ENCODE data around the gene KRT77.

The KRT77 gene

DNA sequence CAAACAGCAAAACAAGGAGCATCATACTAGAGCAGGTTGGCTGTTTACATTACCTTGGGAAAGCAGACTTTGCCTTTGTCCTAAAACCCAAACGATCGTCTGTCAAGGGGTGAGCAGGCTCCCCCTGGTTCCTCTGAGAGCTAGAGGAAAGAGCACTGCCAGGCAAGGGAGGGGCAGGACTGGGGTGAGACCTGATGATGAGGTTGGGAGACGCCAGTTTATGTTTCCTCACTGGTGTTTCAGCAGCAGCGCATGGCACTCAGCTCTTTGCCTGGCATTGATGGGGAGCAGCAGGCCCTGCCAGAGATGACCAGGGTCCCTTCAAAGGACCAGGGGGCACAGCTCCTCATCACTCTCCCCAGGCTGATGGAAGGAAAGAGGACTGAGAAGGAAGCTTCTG is 43.4 kb downstream of the KRT77 start:
- Histone ChIP-seq H3K4me3 (ENCODE audit: low read depth, low read length) (no peak overlapping the region), H3K4me1 (ENCODE audit: control insufficient read depth, insufficient read depth, low read length) (no peaks in the 10 kb centered on the region), H3K36me3 (ENCODE audit: control insufficient read depth, insufficient read depth, low read length) (no peaks in the 10 kb centered on the region), H3K27me3 (ENCODE audit: control insufficient read depth, insufficient read depth, low read length) (no peaks in the 10 kb centered on the region), H3K9me3 (ENCODE audit: control insufficient read depth, insufficient read depth, low read length) (no peaks in the 10 kb centered on the region), H3K9ac (ENCODE audit: low read depth, low read length) (no peak overlapping the region)

DNA sequence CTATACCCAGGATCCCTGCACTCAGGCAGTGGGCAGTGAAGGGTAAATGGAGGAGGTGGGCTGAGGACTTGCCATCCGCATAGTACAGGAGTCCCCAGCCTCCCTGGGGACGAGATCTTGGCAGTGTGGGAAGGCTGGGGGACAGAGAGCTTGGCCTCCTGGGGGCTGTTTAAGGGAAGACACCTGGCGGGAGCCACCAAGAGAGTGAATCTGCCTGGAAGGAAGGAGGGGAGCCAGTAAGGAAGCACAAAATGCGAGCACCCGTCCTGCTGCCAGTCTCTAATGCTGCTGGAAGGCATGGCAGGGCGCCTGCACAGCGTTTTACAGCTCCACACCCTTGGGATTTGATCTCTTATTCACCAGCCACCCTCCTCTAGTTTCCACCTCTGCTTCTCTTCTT is 43.9 kb downstream of the KRT77 start:
- Histone ChIP-seq H3K9me3 (ENCODE audit: control insufficient read depth, insufficient read depth, low read length) (no peaks in the 10 kb centered on the region), H3K27me3 (ENCODE audit: control insufficient read depth, insufficient read depth, low read length) (no peaks in the 10 kb centered on the region), H3K9ac (ENCODE audit: low read depth, low read length) (no peak overlapping the region), H3K36me3 (ENCODE audit: control insufficient read depth, insufficient read depth, low read length) (no peaks in the 10 kb centered on the region), H3K4me3 (ENCODE audit: low read depth, low read length) (no peak overlapping the region), H3K4me1 (ENCODE audit: control insufficient read depth, insufficient read depth, low read length) (no peaks in the 10 kb centered on the region)

DNA sequence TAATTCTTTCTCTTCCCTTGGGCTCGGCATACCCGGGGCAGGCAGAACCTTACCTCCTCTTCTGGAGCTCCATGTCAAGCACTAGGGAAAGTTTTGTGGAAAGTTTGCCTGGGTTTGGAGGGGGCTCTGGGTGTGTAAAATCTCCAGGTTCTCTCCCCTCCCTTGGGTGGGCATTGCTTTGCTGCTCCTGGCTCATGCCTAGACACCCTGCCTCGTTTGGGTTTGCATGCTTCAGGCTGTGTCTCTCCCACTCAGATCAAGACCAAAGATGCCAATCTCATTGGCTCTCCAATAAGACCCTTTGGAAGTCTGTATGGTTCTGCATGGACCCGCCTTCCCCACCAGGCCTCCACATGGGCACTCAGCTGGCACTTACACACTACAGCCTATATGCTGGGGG is 45.1 kb downstream of the KRT77 start:
- Histone ChIP-seq H3K4me3 (ENCODE audit: low read depth, low read length) (no peak overlapping the region), H3K9ac (ENCODE audit: low read depth, low read length) (no peak overlapping the region), H3K27me3 (ENCODE audit: control insufficient read depth, insufficient read depth, low read length) (no peaks in the 10 kb centered on the region), H3K9me3 (ENCODE audit: control insufficient read depth, insufficient read depth, low read length) (no peaks in the 10 kb centered on the region), H3K4me1 (ENCODE audit: control insufficient read depth, insufficient read depth, low read length) (no peaks in the 10 kb centered on the region), H3K36me3 (ENCODE audit: control insufficient read depth, insufficient read depth, low read length) (no peaks in the 10 kb centered on the region)

DNA sequence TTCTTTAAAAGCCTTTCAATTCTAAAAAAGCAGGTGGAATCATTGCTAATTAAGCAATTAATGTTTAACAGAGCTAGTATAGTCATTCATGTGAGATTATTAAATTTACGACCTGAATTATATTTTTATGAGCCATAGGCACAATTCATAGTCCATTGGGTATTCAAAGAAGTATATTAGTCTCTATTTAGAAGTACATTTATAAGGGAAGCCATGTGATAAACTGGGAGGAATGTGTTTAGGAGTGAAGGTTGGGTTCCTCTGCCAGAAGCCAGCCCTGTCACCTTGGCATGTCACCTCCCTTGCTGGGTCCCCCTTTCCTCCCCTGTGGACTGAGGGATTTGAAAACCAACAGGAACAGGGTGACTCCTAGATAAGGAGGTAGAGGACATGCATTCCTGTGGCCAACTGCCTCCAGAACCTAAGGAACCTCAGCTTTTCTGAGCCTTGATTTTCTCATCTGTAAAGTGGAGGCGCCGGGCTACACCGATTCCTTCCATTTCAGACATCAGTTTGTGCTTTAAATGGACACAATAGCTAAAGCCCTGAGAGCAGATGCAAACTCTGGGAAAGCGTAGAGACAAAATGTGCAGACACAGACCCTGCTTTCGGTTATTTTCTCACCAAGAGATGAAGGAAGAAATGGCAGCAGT is 45.9 kb downstream of the KRT77 start:
- no peak overlapping the region for H3K4me3 ChIP-seq (ENCODE audit: low read depth, low read length)
- H3K27me3 ChIP-seq (ENCODE audit: control insufficient read depth, insufficient read depth, low read length): no peaks in the 10 kb centered on the region
- no peaks in the 10 kb centered on the region for H3K9me3 ChIP-seq (ENCODE audit: control insufficient read depth, insufficient read depth, low read length)
- no peaks in the 10 kb centered on the region for H3K4me1 ChIP-seq (ENCODE audit: control insufficient read depth, insufficient read depth, low read length)
- H3K36me3 ChIP-seq (ENCODE audit: control insufficient read depth, insufficient read depth, low read length): no peaks in the 10 kb centered on the region
- no peak overlapping the region for H3K9ac ChIP-seq (ENCODE audit: low read depth, low read length)

DNA sequence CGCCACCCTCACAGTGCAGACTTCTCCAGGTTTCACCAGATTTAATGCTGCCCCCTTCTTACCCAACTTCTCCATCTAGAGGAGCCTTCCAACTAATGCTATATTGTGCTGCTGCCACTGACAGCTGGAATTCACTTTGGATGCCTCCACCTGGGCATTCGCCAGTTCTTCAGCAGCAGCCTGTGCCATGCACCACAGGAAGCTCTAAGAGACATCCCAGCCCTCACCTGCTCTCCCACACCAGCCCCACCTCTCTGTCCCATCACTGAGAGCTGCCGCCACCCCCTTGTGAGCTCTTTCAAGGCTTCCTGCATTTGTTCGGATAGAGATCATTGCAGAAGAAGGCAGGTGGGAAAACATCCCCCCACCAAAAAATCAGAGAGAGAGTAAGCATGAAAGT is 46.7 kb downstream of the KRT77 start:
- H3K36me3 ChIP-seq (ENCODE audit: control insufficient read depth, insufficient read depth, low read length): no peaks in the 10 kb centered on the region
- no peak overlapping the region for H3K4me3 ChIP-seq (ENCODE audit: low read depth, low read length)
- no peaks in the 10 kb centered on the region for H3K9me3 ChIP-seq (ENCODE audit: control insufficient read depth, insufficient read depth, low read length)
- no peaks in the 10 kb centered on the region for H3K27me3 ChIP-seq (ENCODE audit: control insufficient read depth, insufficient read depth, low read length)
- no peak overlapping the region for H3K9ac ChIP-seq (ENCODE audit: low read depth, low read length)
- H3K4me1 ChIP-seq (ENCODE audit: control insufficient read depth, insufficient read depth, low read length): no peaks in the 10 kb centered on the region

DNA sequence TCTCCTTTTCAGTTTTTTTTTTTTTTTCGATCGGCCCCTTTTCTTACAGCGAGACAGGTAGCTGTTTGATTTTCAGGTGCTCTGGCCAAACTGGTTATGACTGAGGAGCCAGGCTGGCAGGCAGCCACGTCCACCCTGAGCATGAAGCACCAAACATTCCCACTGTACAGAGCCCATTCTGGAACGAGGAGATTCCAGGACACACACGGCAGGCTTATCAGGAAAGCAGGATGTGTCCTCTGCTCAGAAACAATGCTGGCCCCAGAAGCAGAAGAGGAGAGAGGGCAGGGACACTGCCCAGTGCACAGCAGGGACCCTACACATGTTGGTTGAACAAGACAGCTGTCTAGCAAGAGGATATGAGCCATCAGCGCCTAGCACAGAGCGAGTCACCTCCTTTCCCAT is 47.6 kb downstream of the KRT77 start:
- H3K36me3 ChIP-seq (ENCODE audit: control insufficient read depth, insufficient read depth, low read length): no peaks in the 10 kb centered on the region
- no peaks in the 10 kb centered on the region for H3K9me3 ChIP-seq (ENCODE audit: control insufficient read depth, insufficient read depth, low read length)
- no peak overlapping the region for H3K4me3 ChIP-seq (ENCODE audit: low read depth, low read length)
- no peaks in the 10 kb centered on the region for H3K4me1 ChIP-seq (ENCODE audit: control insufficient read depth, insufficient read depth, low read length)
- no peaks in the 10 kb centered on the region for H3K27me3 ChIP-seq (ENCODE audit: control insufficient read depth, insufficient read depth, low read length)
- no peak overlapping the region for H3K9ac ChIP-seq (ENCODE audit: low read depth, low read length)

DNA sequence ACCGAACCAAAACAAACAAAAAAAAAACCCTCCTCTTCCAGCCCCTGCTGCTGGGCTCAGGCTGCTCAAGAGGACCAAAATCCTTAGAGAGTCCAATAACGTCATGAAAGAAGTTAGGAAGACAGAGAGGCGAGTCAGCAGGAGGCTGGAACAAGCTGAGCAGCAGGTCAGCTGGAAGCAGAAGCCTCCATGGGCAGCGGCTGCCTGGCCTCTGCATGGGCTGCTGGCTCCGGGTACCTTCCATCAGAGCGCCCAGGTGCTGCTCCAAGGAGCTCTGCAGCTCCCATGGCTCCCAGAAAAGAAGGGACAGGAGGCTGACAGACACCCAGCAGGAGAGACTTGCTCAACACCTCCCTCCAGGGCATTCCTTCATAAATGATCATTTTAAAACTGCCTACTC is 48.1 kb downstream of the KRT77 start:
- H3K36me3 ChIP-seq (ENCODE audit: control insufficient read depth, insufficient read depth, low read length): no peaks in the 10 kb centered on the region
- no peak overlapping the region for H3K9ac ChIP-seq (ENCODE audit: low read depth, low read length)
- H3K27me3 ChIP-seq (ENCODE audit: control insufficient read depth, insufficient read depth, low read length): no peaks in the 10 kb centered on the region
- no peaks in the 10 kb centered on the region for H3K4me1 ChIP-seq (ENCODE audit: control insufficient read depth, insufficient read depth, low read length)
- H3K9me3 ChIP-seq (ENCODE audit: control insufficient read depth, insufficient read depth, low read length): no peaks in the 10 kb centered on the region
- H3K4me3 ChIP-seq (ENCODE audit: low read depth, low read length): no peak overlapping the region

DNA sequence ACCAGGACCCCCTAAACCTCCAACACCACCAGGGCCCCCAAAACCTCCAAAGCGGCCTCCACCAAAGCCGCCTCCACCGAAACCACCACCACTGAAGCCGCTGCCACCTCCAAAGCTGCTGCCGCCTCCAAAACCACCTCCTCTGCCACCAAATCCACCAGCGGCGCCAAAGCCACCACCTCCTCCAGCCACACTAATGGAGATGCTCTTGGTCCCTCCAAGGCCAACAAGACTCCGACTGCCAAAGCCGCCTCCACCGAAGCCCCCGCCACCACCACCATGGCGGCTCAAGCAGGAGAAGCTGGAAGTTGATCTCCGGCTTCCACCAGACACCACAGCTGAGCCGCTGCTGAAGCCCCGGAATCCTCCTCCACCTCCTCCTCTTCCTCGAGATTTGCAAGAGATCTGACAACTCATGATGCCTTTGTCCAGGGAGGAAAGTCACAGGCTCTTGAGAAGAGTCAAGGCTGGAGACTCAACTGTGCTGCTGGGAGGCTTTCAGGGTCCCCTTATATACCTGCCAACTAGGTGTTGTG is 51.5 kb downstream of the KRT77 start, which contains the start of gene KRT2:
Gene KRT2, minus strand, starts transcription at position 486 of the 536 bp plus-strand sequence. Its CDS starts 69 bp downstream, at position 417.
- no peak within 1 kb of the TSS for H3K4me3 ChIP-seq (ENCODE audit: low read depth, low read length)
- no peak within 1 kb of the TSS for H3K9ac ChIP-seq (ENCODE audit: low read depth, low read length)
- no peaks in the 10 kb centered on the region for H3K27me3 ChIP-seq (ENCODE audit: control insufficient read depth, insufficient read depth, low read length)
- H3K36me3 ChIP-seq (ENCODE audit: control insufficient read depth, insufficient read depth, low read length): no peaks in the 10 kb centered on the region
- H3K9me3 ChIP-seq (ENCODE audit: control insufficient read depth, insufficient read depth, low read length): no peaks in the 10 kb centered on the region
- H3K4me1 ChIP-seq (ENCODE audit: control insufficient read depth, insufficient read depth, low read length): no peaks in the 10 kb centered on the region

DNA sequence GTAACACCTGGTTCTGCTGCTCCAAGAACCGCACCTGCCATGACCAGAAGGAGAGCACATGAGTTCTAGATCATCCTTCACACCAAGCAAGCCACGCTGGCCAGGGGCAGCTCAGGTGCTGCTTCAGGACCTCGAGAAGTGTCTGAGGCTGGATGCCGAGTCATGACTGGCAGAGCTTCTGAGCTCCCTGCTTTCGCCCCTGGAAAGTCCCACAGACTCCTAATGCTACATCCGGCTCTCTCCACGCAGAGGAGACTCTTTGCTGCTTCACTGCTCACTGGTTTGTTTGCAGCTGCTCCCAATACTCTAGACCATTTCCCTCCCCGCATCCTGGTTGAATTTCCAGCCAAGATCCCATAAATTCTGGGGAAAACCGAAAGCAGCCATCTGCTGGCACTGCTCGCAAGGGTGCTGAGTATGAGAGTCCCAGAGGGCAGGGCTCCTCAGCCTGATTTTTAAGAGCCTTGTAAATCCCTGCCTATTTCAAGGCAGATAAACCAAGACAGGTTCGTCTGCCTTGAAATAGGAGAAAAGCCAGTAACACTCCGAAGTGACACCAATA is 52.7 kb downstream of the KRT77 start:
- H3K36me3 ChIP-seq (ENCODE audit: control insufficient read depth, insufficient read depth, low read length): no peaks in the 10 kb centered on the region
- no peaks in the 10 kb centered on the region for H3K4me1 ChIP-seq (ENCODE audit: control insufficient read depth, insufficient read depth, low read length)
- no peak overlapping the region for H3K9ac ChIP-seq (ENCODE audit: low read depth, low read length)
- no peak overlapping the region for H3K4me3 ChIP-seq (ENCODE audit: low read depth, low read length)
- no peaks in the 10 kb centered on the region for H3K9me3 ChIP-seq (ENCODE audit: control insufficient read depth, insufficient read depth, low read length)
- H3K27me3 ChIP-seq (ENCODE audit: control insufficient read depth, insufficient read depth, low read length): no peaks in the 10 kb centered on the region

DNA sequence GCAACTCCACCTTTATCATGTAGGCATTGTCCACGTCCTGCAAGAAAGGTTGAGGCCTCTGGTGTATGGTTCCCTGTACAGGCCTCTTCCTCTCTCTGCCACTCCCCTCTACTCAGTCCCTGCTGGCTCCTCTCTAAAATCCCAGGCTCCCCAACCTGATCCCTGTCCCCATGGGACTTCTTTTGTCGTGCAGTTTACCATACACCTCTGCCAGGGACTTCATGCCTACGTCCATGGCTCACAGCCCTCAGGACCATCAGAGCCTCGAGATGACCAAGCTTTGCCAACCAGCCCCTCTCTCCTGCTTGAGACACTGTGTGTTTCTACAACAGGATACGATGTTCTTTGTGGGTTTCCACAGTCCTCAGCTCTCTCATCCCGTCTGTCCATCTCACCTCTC is 54.3 kb downstream of the KRT77 start:
- no peak overlapping the region for H3K4me3 ChIP-seq (ENCODE audit: low read depth, low read length)
- H3K9me3 ChIP-seq (ENCODE audit: control insufficient read depth, insufficient read depth, low read length): no peaks in the 10 kb centered on the region
- H3K27me3 ChIP-seq (ENCODE audit: control insufficient read depth, insufficient read depth, low read length): no peaks in the 10 kb centered on the region
- no peak overlapping the region for H3K9ac ChIP-seq (ENCODE audit: low read depth, low read length)
- H3K36me3 ChIP-seq (ENCODE audit: control insufficient read depth, insufficient read depth, low read length): no peaks in the 10 kb centered on the region
- no peaks in the 10 kb centered on the region for H3K4me1 ChIP-seq (ENCODE audit: control insufficient read depth, insufficient read depth, low read length)

DNA sequence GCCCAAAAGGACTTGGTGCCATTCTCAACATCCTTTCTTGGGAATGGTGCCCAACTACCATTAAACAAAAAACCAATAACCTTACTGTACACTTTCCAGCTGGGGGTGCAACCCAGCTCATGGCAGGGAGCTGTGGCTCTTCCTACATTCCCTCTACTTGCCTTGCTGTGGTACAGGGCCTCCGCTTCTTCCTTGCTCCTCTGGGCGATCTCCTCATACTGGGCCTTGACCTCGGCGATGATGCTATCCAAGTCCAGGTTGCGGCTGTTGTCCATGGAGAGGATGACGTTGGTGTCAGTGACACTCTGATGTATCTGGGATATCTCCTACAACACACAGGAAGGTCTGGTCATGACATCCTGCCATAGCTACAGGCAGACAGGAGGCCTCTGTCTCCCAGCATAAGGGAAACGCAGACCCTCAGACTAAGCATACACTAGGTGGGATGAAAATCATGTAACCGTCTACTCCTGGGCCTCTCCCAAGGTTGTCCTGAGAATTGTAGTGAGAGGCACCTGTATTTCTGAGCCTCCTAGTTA is 55.2 kb downstream of the KRT77 start:
- H3K9ac ChIP-seq (ENCODE audit: low read depth, low read length): no peak overlapping the region
- no peaks in the 10 kb centered on the region for H3K27me3 ChIP-seq (ENCODE audit: control insufficient read depth, insufficient read depth, low read length)
- H3K36me3 ChIP-seq (ENCODE audit: control insufficient read depth, insufficient read depth, low read length): no peaks in the 10 kb centered on the region
- H3K4me3 ChIP-seq (ENCODE audit: low read depth, low read length): no peak overlapping the region
- H3K4me1 ChIP-seq (ENCODE audit: control insufficient read depth, insufficient read depth, low read length): no peaks in the 10 kb centered on the region
- no peaks in the 10 kb centered on the region for H3K9me3 ChIP-seq (ENCODE audit: control insufficient read depth, insufficient read depth, low read length)

DNA sequence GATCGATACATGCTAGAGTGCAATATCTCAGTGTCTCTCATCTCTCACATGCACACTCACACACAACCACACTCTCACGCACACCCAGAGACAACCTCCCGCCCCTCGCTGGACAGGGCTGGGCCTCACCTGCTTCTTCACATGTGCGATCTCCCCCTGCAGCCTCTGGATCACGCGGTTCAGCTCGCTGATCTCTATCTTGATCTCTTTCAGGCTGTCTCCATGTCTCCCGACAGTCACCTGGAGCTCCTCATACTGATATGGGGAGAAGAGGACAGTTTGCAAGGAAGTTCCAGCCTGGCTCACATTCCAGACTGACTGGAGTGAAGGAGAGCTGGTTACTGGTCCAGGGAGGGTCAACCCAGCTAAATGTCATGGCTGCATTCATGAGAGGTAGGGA is 55.7 kb downstream of the KRT77 start:
- H3K36me3 ChIP-seq (ENCODE audit: control insufficient read depth, insufficient read depth, low read length): no peaks in the 10 kb centered on the region
- H3K9ac ChIP-seq (ENCODE audit: low read depth, low read length): no peak overlapping the region
- no peak overlapping the region for H3K4me3 ChIP-seq (ENCODE audit: low read depth, low read length)
- H3K4me1 ChIP-seq (ENCODE audit: control insufficient read depth, insufficient read depth, low read length): no peaks in the 10 kb centered on the region
- no peaks in the 10 kb centered on the region for H3K27me3 ChIP-seq (ENCODE audit: control insufficient read depth, insufficient read depth, low read length)
- H3K9me3 ChIP-seq (ENCODE audit: control insufficient read depth, insufficient read depth, low read length): no peaks in the 10 kb centered on the region

All from iPS-15b (cell line).